Measurements from ENCODE around the gene UBAC2.

DNA sequence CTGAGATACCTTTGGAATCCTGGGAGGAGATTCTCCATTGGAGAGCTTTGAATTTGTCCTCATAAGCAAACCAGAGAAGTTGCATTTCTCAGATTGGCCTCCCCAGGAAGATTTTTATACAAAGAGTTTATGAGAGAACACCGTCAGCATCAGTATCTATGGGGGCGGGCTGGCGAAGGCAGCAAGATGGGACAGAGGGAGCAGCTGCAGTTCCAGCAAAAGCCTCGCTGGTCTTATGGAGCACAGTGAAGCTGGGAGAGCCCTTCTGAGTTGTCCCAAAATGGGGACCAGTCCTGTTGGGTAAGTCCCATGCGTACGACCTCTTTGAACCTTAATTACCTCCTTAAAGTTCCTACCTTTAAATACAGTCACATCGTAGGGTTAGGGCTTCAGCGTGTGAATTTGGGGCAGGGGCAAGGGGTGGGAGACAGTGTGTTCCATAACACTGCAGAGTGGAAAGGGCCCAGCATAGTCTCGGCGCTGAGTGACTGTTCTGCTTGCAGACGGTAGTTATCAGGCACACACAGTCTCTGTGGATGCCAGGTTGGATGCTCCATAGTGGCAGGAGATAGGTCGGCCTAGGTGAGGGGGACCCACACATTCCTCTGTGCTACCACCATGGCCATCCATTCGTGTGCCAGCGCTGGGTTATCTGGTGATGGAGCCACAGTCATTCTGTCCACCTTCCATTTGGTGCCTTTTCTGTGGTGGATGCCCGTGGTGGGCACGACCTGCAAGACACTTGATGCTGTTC is 141.5 kb downstream of the UBAC2 start:
- no peak for TF ChIP-seq CTCF (IDR thresholded peaks at IDR 0.05; ENCODE audit: control extremely low read depth in 1 of 3, insufficient read depth in 1 of 3, low read depth in 1 of 3, low read length in 3 of 3)
- TF ChIP-seq SP2 (IDR thresholded peaks at IDR 0.05; ENCODE audit: low read length), result no peak
- no peak for TF ChIP-seq EZH2 (IDR thresholded peaks at IDR 0.05; ENCODE audit: low read depth, low read length, severe bottlenecking)
- TF ChIP-seq, protein P1, sequence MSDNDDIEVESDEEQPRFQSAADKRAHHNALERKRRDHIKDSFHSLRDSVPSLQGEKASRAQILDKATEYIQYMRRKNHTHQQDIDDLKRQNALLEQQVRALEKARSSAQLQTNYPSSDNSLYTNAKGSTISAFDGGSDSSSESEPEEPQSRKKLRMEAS (IDR thresholded peaks at IDR 0.05), result no peak
- TF ChIP-seq CREB1 (IDR thresholded peaks at IDR 0.05), result no peak
- no peak for TF ChIP-seq CHD2 (IDR thresholded peaks at IDR 0.05; ENCODE audit: low read length)
- TF ChIP-seq POLR2A (IDR thresholded peaks at IDR 0.05; ENCODE audit: control extremely low read depth in 1 of 2, low read depth in 2 of 2, low read length in 2 of 2), result no peak
- TF ChIP-seq JUND (IDR thresholded peaks at IDR 0.05; ENCODE audit: low read length), result no peak
